DOHH2 (cell line): ENCODE measurements around the gene ACTMAP.

Source experiments
- H3F3A ChIP-seq: fragments of 200-600 bp; sonication (generic), shearing (Covaris generic); 2 replicates; pipeline ENCODE4 v1.6.0; 2016; ENCODE audit warnings: antibody characterized with exemption, mild to moderate bottlenecking; ENCODE audit not compliant: control insufficient read depth, insufficient read depth
- H3K27ac ChIP-seq: fragments of 200-600 bp; sonication (generic); 2 replicates; pipeline ENCODE4 v1.5.1; 2014; ENCODE audit warnings: low read depth, mild to moderate bottlenecking, low read length, moderate library complexity
- H3K27me3 ChIP-seq: fragments of 200-600 bp; sonication (generic); 2 replicates; pipeline ENCODE4 v1.6.1; 2014; ENCODE audit warnings: mild to moderate bottlenecking, low read length, mixed read lengths; ENCODE audit not compliant: control insufficient read depth
- H3K36me3 ChIP-seq: fragments of 200-600 bp; sonication (generic); 2 replicates; pipeline ENCODE4 v1.6.1; 2014; ENCODE audit warnings: mild to moderate bottlenecking, low read length, moderate library complexity, mixed read lengths; ENCODE audit not compliant: control insufficient read depth
- H3K4me1 ChIP-seq: fragments of 200-600 bp; sonication (generic); 2 replicates; pipeline ENCODE4 v1.6.1; 2014; ENCODE audit warnings: mild to moderate bottlenecking, low read length, mixed read lengths; ENCODE audit not compliant: control insufficient read depth
- H3K4me2 ChIP-seq: fragments of 200-600 bp; sonication (generic); 2 replicates; pipeline ENCODE4 v1.6.0; 2014; ENCODE audit warnings: mild to moderate bottlenecking, low read length, moderate library complexity
- H3K4me3 ChIP-seq: fragments of 200-600 bp; sonication (generic); 2 replicates; pipeline ENCODE4 v1.5.1; 2014; ENCODE audit warnings: mild to moderate bottlenecking, low read length, mixed read lengths
- H3K79me2 ChIP-seq: fragments of 200-600 bp; sonication (generic); 2 replicates; pipeline ENCODE4 v1.6.1; 2014; ENCODE audit warnings: mild to moderate bottlenecking, low read length, mixed read lengths; ENCODE audit not compliant: control insufficient read depth
- H3K9me2 ChIP-seq: fragments of 200-600 bp; sonication (generic); replicated peaks from 2 replicates; pipeline ENCODE4 v1.6.1; 2014; ENCODE audit warnings: mild to moderate bottlenecking, low read length, mixed read lengths; ENCODE audit not compliant: control insufficient read depth
- H3K9me3 ChIP-seq: fragments of 200-600 bp; sonication (generic); 2 replicates; pipeline ENCODE4 v1.6.1; 2014; ENCODE audit warnings: antibody characterized with exemption, low read length, mixed read lengths; ENCODE audit not compliant: control insufficient read depth, insufficient read depth
- H4K20me1 ChIP-seq: fragments of 200-600 bp; sonication (generic); 2 replicates; pipeline ENCODE4 v1.6.0; 2014; ENCODE audit warnings: low read depth, mild to moderate bottlenecking, antibody characterized with exemption, low read length, moderate library complexity; ENCODE audit not compliant: control insufficient read depth, insufficient read depth
- EZH2phosphoT487 ChIP-seq: fragments of 200-600 bp; sonication (generic); IDR thresholded peaks from 2 replicates; pipeline ENCODE4 v1.6.1; 2017; ENCODE audit warnings: borderline replicate concordance, mild to moderate bottlenecking, antibody characterized with exemption, low read length, moderate library complexity, mixed read lengths
- TF ChIP-seq, protein P1 (sequence below): fragments of 200-600 bp; sonication (generic); IDR thresholded peaks from one replicate; pipeline ENCODE4 v1.5.1; 2014; ENCODE audit warnings: antibody characterized with exemption, mild to moderate bottlenecking, low read depth, low read length; ENCODE audit not compliant: poor library complexity, severe bottlenecking

Gene ACTMAP

GRCh38 chr19:40704491-40705361 is 45.6 kb downstream of the ACTMAP start:
- no peaks in the 10 kb centered on the region for H4K20me1 ChIP-seq
- H3K27me3 ChIP-seq, result no peaks in the 10 kb centered on the region
- H3K9me2 ChIP-seq, result no peaks in the 10 kb centered on the region
- no peaks in the 10 kb centered on the region for H3K9me3 ChIP-seq
- no peak overlapping the region for H3K27ac ChIP-seq
- H3K79me2 ChIP-seq, result no peaks in the 10 kb centered on the region
- no peaks in the 10 kb centered on the region; the same call in 1 of the 2 replicates for H3F3A ChIP-seq
- TF ChIP-seq, protein P1, sequence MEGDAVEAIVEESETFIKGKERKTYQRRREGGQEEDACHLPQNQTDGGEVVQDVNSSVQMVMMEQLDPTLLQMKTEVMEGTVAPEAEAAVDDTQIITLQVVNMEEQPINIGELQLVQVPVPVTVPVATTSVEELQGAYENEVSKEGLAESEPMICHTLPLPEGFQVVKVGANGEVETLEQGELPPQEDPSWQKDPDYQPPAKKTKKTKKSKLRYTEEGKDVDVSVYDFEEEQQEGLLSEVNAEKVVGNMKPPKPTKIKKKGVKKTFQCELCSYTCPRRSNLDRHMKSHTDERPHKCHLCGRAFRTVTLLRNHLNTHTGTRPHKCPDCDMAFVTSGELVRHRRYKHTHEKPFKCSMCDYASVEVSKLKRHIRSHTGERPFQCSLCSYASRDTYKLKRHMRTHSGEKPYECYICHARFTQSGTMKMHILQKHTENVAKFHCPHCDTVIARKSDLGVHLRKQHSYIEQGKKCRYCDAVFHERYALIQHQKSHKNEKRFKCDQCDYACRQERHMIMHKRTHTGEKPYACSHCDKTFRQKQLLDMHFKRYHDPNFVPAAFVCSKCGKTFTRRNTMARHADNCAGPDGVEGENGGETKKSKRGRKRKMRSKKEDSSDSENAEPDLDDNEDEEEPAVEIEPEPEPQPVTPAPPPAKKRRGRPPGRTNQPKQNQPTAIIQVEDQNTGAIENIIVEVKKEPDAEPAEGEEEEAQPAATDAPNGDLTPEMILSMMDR, result no peak
- TF ChIP-seq EZH2phosphoT487, result no peak
- no peak overlapping the region for H3K4me2 ChIP-seq
- no peak overlapping the region for H3K4me3 ChIP-seq
- H3K36me3 ChIP-seq, result peaks cover 26% of the 10 kb centered on the region
- H3K4me1 ChIP-seq, result no peaks in the 10 kb centered on the region

- Histone ChIP-seq H3K9me3 (no peaks in the 10 kb centered on the region), H3K79me2 (no peaks in the 10 kb centered on the region), H4K20me1 (no peaks in the 10 kb centered on the region), H3K36me3 (peaks cover 22% of the 10 kb centered on the region), H3K4me3 (no peak overlapping the region), H3K9me2 (no peaks in the 10 kb centered on the region), H3K4me2 (no peak overlapping the region), H3K27ac (no peak overlapping the region), H3K4me1 (no peaks in the 10 kb centered on the region), H3K27me3 (no peaks in the 10 kb centered on the region), H3F3A (no peaks in the 10 kb centered on the region; the same call in 1 of the 2 replicates)
- TF ChIP-seq, protein P1, result no peak
- TF ChIP-seq EZH2phosphoT487, result no peak
Measured at GRCh38 chr19:40703029-40703755, 47.1 kb downstream of the ACTMAP start.

GRCh38 chr19:40702337-40703012 is 47.8 kb downstream of the ACTMAP start:
- Histone ChIP-seq H3K79me2 (no peaks in the 10 kb centered on the region), H3K27ac (no peak overlapping the region), H3K9me2 (no peaks in the 10 kb centered on the region), H3F3A (no peaks in the 10 kb centered on the region), H3K36me3 (peaks cover 19% of the 10 kb centered on the region), H3K9me3 (no peaks in the 10 kb centered on the region), H3K4me1 (no peaks in the 10 kb centered on the region), H3K4me2 (no peak overlapping the region), H4K20me1 (no peaks in the 10 kb centered on the region), H3K27me3 (no peaks in the 10 kb centered on the region), H3K4me3 (no peak overlapping the region)
- TF ChIP-seq EZH2phosphoT487, result no peak
- TF ChIP-seq, protein P1, result peak; percentile 44
